Stimulated activated CD8-positive, alpha-beta memory T cell treated with anti-CD3 and anti-CD28 coated beads, Interleukin-7, amount 100 ng/mL, for 24 hours (primary cell): ENCODE data around the gene USP6NL.

Experiments used
- DNase-seq: peaks from one replicate; pipeline ENCODE4 v3.0.0-alpha.2; 2020; ENCODE audit warnings: low read depth

Gene USP6NL

GRCh38 chr10:11478807-11479206 is 132.6 kb downstream of the USP6NL start:
- no peak for DNase-seq

GRCh38 chr10:11475831-11476434 is 135.5 kb downstream of the USP6NL start:
- DNase-seq: no peak

DNA sequence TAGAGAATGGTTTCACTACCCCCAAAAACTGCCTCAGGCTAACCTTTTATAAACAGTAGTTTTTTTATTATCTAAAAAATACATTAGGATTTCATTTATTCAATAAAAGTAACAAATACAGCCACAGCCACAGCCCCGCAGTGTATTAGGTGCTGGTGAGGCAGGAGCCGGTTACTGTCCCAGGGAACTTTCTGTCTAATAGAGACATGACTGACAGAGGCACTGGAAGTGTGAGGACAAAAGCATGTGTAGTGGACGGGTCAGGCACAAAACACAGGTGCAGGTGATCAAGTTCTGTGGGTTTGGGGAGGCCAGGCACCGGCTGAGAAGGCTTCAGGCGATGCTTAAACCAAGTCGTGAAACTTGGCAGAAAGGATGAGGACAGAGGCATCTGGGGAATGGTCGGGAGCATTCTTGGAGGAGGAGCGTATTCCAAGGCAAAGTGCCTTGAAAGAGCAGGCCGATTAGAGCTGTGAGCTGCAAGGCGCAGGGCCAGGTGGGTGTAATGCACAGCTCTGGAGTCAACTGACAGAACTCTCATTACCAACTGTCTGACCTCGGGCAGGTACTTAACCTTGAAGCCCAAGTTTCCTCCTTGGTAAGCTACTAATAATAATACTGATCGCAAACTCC is 138.2 kb downstream of the USP6NL start:
- no peak for DNase-seq

- DNase-seq: peak; percentile 45
These were observed 139.2 kb downstream of the USP6NL start for GRCh38 chr10:11472158-11472753.

- DNase-seq: no peak
These were observed 141.7 kb downstream of the USP6NL start for GRCh38 chr10:11469575-11470391.

- no peak for DNase-seq
These were observed 143.2 kb downstream of the USP6NL start for GRCh38 chr10:11468126-11468742.

- no peak for DNase-seq
These were observed 146.0 kb downstream of the USP6NL start for GRCh38 chr10:11465406-11465805.

GRCh38 chr10:11463111-11463510 is 148.3 kb downstream of the USP6NL start:
- DNase-seq: no peak

GRCh38 chr10:11462071-11462470 is 149.4 kb downstream of the USP6NL start:
- no peak for DNase-seq

GRCh38 chr10:11457336-11457735 is 154.1 kb downstream of the USP6NL start:
- no peak for DNase-seq

DNA sequence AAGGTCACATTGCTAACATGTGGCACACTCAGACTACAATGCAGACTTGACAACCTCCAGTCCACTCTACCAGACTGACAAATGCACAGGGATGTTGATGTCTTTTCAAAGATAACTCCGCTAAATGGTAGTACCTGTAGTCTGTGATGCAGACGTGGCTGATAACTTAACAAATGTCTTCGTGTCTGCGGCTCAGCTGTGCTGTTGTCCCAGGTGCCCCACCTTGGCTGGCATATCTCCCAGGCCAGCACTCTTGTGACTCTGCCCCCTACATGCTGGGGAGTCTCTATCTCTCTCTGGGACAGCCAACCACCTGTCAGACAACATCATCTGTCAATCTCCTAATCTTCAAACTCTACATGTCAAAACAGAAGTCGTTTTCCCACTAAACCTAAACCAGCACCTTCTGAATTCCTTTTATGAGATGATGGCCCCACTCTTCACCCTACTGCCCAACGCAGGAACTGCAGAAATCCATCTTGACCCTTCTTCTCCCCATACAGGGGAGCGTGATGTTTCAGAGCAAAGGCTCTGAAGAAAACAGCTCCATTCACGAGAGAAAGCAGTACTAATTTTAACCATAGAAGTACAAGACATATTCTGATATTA is 156.4 kb downstream of the USP6NL start:
- no peak for DNase-seq

- no peak for DNase-seq
These were observed 157.3 kb downstream of the USP6NL start for GRCh38 chr10:11454160-11454559.

GRCh38 chr10:11451640-11452260 is 159.7 kb downstream of the USP6NL start:
- no peak for DNase-seq

DNA sequence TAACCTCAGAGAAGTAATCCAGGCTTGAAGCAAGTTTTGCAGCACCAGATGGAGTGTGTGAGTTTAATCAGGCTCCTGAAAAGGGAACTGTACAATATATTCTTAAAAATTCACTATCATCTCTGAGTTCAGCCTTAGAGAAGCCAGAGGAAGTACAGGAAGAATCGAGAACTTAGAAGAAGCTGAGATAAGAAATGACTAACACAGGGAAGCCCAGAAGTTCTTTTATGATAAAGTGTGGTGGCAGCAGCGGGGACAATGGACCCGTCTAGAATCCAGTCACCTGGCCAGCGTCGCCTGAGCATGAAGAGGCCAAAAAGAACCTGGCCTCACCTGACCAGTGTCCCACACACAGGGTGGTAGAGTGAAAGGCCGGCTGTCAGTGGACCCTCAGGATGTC is 161.0 kb downstream of the USP6NL start:
- DNase-seq: no peak

DNA sequence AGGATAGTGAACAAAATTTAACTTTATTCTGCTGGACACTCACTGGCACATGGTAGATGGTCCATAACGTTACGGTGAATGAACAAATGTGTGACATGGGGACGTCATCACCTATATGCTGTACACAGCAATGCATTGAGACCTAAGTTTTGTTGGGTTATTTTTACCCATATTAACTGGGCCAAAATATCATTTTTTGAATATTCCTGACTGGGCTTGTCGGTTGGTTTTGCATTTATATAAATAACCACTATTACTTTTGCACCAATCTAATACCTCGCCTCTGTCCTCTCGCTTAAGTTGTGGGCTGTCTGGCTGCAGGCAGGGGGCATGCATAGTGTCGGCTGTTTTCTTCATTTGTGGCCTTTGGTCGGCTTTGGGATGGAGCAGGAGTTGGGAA is 161.7 kb downstream of the USP6NL start:
- DNase-seq: no peak

DNA sequence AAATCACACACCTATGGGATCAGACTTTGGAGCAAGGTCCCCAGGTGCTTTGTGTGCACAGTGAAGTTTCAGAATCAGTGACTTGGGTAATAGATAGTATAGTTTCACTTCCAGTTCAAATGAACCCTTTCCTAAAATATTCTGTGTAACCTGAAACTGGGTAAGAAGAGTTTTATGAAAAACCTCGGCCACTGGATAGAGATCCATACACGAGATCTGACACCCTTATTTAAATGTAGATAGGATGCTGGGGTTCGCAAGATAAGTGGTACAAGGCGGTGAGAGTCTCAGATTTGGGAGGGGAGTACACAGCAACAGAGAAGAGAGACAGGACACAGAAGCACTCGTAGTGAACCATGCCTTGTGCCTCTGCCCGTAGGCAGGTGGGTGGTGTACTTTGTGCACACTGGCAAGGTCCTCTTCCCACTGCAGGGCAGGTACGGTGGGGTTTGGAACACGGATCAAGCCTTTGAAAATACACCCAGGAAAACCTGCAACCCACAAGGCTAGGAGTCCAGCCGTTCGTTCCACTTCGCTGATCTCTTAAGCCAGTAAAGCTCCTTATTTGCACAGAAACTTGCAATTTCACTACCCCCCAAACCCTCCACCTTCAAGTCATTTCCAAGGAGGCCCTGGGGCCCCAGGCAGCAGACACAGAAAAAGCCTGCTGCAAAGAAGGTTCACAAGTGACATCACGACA is 162.8 kb downstream of the USP6NL start:
- DNase-seq: no peak

GRCh38 chr10:11448190-11448544 is 163.3 kb downstream of the USP6NL start:
- DNase-seq: no peak

GRCh38 chr10:11447586-11447985 is 163.9 kb downstream of the USP6NL start:
- no peak for DNase-seq

GRCh38 chr10:11446864-11447263 is 164.6 kb downstream of the USP6NL start:
- no peak for DNase-seq

DNA sequence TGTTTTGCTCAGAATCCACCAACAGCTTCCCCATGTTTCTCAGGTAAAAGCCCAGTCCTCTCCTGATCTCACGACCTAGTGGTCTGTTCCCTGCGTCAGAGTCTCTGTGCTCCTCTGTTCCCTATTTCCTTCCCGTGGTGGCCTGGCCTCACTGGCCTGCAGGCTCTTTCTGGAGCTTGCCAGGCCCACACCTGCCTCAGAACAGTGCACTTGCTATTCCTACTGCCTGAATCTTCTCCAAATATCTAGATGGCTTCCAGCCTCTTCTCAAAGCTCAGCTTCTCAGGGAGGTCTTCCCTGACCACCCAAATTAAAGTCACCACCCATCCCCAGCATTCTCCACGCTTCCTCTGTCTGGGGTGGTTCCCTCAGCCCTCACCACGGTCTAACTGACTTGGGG is 165.3 kb downstream of the USP6NL start:
- no peak for DNase-seq
